ENCODE measurements around the gene CELF1. TPM values are rescaled to one million over a fixed set of nuclear protein-coding genes. Genes with fewer than 3 reads are reported as not detected.

CELF1 gene
- total and polyA plus RNA-seq, 2 of the 13 experiments (the other 11 are each of a cell fraction or from before 2014, with no cell fraction given) = 69.0 to 80.1 TPM

- TF ChIP-seq RBFOX2 (IDR thresholded peaks at IDR 0.05; ENCODE audit: low read depth, low read length) = no peak
- TF ChIP-seq MYNN (CRISPR knock-in tag; IDR thresholded peaks at IDR 0.05; ENCODE audit: low read depth) = no peak
- TF ChIP-seq ASH2L (IDR thresholded peaks at IDR 0.05; ENCODE audit: insufficient read length, low read depth, low read length) = no peak
- peak; percentile 88 for TF ChIP-seq TGIF2 (CRISPR knock-in tag; IDR thresholded peaks at IDR 0.05)
- TF ChIP-seq HIC2 (CRISPR knock-in tag; IDR thresholded peaks at IDR 0.05; ENCODE audit: low read depth) = no peak
- 0 out of 2 replicates have a peak, but pooled peaks have one; percentile 27 for TF ChIP-seq MAX (IDR thresholded peaks at IDR 0.05)
- TF ChIP-seq HNF4A (CRISPR knock-in tag; IDR thresholded peaks at IDR 0.05) = peak; percentile 36; the same call in 1 of the 2 replicates
- TF ChIP-seq ZNF275 (CRISPR knock-in tag; IDR thresholded peaks at IDR 0.05; ENCODE audit: borderline replicate concordance) = no peak
- TF ChIP-seq ZNF317 (CRISPR knock-in tag; IDR thresholded peaks at IDR 0.05) = 0 out of 2 replicates have a peak, but pooled peaks have one; percentile 22
- TF ChIP-seq ZNF713 (CRISPR knock-in tag; IDR thresholded peaks at IDR 0.05) = no peak
- TF ChIP-seq ZZZ3 (CRISPR knock-in tag; IDR thresholded peaks at IDR 0.05; ENCODE audit: borderline replicate concordance) = no peak
- TF ChIP-seq MATR3 (CRISPR knock-in tag; IDR thresholded peaks at IDR 0.05) = no peak
- no peak for TF ChIP-seq ZBTB10 (CRISPR knock-in tag; IDR thresholded peaks at IDR 0.05; ENCODE audit: borderline replicate concordance)
- no peak for TF ChIP-seq SRSF4 (IDR thresholded peaks at IDR 0.05; ENCODE audit: low read depth, low read length, poor library complexity, severe bottlenecking)
- 0 out of 2 replicates have a peak, but pooled peaks have one; percentile 14 for TF ChIP-seq ZNF800 (CRISPR knock-in tag; IDR thresholded peaks at IDR 0.05)
- no peak for TF ChIP-seq ZBTB43 (CRISPR knock-in tag; conservative IDR thresholded peaks at IDR 0.05)
- TF ChIP-seq RXRB (CRISPR knock-in tag; IDR thresholded peaks at IDR 0.05; ENCODE audit: borderline replicate concordance) = peak; percentile 57; the same call in 1 of the 2 replicates
- no peak for TF ChIP-seq PHF8 (CRISPR knock-in tag; IDR thresholded peaks at IDR 0.05)
- 0 out of 2 replicates have a peak, but pooled peaks have one; percentile 31 for TF ChIP-seq HBP1 (CRISPR knock-in tag; IDR thresholded peaks at IDR 0.05; ENCODE audit: low read depth)
Observed at GRCh38 chr11:47551086-47551485, 1.8 kb downstream of the CELF1 start (continued).
